Small intestine (tissue), 16 donors: Measurements from ENCODE around the gene CEP152. TPM values are rescaled to one million over a fixed set of nuclear protein-coding genes. Genes with fewer than 3 reads are reported as not detected.
"Not testable (repeated sequence)": the region's sequence is repeated elsewhere in the genome, so short reads cannot be mapped to it uniquely, and the experiment has no call there.

Experiments
- DNase-seq, 2 donors: peaks; one replicate each; pipeline versions ENCODE4 v3.0.0 to v3.0.0-alpha.2; 2013
- FAIRE-seq: peaks from 2 replicates; lab custom pipeline; 2012; peaks lifted over from hg19 to GRCh38; lab: Jason Lieb, UNC
- H3K27ac ChIP-seq, 3 donors: one replicate each; pipeline ENCODE4 v1.5.1; 2013; ENCODE audit warnings: low read length in 2 of 3, mild to moderate bottlenecking in 2 of 3, control low read depth in 1 of 3, inconsistent platforms in 1 of 3, low read depth in 1 of 3, moderate library complexity in 1 of 3
- H3K27me3 ChIP-seq, 3 donors: one replicate each; pipeline ENCODE4 v1.6.1; 2013; ENCODE audit warnings: low read length in 3 of 3, inconsistent platforms in 1 of 3; ENCODE audit not compliant: control insufficient read depth in 3 of 3, insufficient read depth in 3 of 3
- H3K36me3 ChIP-seq, 3 donors: one replicate each; pipeline ENCODE4 v1.6.1; 2013; ENCODE audit warnings: low read length in 3 of 3, inconsistent platforms in 1 of 3, low read depth in 1 of 3, mild to moderate bottlenecking in 1 of 3, moderate library complexity in 1 of 3; ENCODE audit not compliant: control insufficient read depth in 3 of 3, insufficient read depth in 2 of 3
- H3K4me1 ChIP-seq, 3 donors: one replicate each; pipeline ENCODE4 v1.6.1; 2013; ENCODE audit warnings: low read length in 2 of 3, inconsistent platforms in 1 of 3, low read depth in 1 of 3, mild to moderate bottlenecking in 1 of 3, moderate library complexity in 1 of 3; ENCODE audit not compliant: control insufficient read depth in 3 of 3, insufficient read depth in 2 of 3
- H3K4me3 ChIP-seq, 3 donors: one replicate each; pipeline ENCODE4 v1.5.1; 2013; ENCODE audit warnings: low read length in 3 of 3, control low read depth in 1 of 3, inconsistent platforms in 1 of 3, low read depth in 1 of 3, mild to moderate bottlenecking in 1 of 3, moderate library complexity in 1 of 3
- H3K9me3 ChIP-seq, 2 donors: one replicate each; pipeline ENCODE4 v1.6.1; 2013; ENCODE audit warnings: low read depth in 1 of 2, low read length in 1 of 2; ENCODE audit not compliant: control insufficient read depth in 2 of 2, insufficient read depth in 1 of 2
- WGBS, 3 donors: extraction: QIAGEN DNeasy Blood & Tissue Kit; methylation state at CpG; one replicate each; pipeline ENCODE4 v1.1.7; 2013; 5-methylcytosine and 5-hydroxymethylcytosine counted together
- long read RNA-seq, 10 donors: transcript quantifications; one replicate each; lab custom pipeline, GENCODE V29; 2026
- polyA plus RNA-seq, 4 donors: library from polyadenylated mRNA; stranded (reverse) in 3 of 4; unstranded in 1 of 4; fragments of 200-250 nt in 3 of 4; fragments of 120-200 nt in 1 of 4; gene quantifications; one replicate each; pipeline versions ENCODE4 v1.2.1 to v1.2.3, GENCODE V29; 2013
- donor health status: healthy with polysubstance abuse.
- donor health status: control.
- donor health status: control.
- donor health status: Bipolar disorder and iron deficiency.
- donor health status: healthy.

CEP152 gene, protein sequence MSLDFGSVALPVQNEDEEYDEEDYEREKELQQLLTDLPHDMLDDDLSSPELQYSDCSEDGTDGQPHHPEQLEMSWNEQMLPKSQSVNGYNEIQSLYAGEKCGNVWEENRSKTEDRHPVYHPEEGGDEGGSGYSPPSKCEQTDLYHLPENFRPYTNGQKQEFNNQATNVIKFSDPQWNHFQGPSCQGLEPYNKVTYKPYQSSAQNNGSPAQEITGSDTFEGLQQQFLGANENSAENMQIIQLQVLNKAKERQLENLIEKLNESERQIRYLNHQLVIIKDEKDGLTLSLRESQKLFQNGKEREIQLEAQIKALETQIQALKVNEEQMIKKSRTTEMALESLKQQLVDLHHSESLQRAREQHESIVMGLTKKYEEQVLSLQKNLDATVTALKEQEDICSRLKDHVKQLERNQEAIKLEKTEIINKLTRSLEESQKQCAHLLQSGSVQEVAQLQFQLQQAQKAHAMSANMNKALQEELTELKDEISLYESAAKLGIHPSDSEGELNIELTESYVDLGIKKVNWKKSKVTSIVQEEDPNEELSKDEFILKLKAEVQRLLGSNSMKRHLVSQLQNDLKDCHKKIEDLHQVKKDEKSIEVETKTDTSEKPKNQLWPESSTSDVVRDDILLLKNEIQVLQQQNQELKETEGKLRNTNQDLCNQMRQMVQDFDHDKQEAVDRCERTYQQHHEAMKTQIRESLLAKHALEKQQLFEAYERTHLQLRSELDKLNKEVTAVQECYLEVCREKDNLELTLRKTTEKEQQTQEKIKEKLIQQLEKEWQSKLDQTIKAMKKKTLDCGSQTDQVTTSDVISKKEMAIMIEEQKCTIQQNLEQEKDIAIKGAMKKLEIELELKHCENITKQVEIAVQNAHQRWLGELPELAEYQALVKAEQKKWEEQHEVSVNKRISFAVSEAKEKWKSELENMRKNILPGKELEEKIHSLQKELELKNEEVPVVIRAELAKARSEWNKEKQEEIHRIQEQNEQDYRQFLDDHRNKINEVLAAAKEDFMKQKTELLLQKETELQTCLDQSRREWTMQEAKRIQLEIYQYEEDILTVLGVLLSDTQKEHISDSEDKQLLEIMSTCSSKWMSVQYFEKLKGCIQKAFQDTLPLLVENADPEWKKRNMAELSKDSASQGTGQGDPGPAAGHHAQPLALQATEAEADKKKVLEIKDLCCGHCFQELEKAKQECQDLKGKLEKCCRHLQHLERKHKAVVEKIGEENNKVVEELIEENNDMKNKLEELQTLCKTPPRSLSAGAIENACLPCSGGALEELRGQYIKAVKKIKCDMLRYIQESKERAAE (N-terminal part only)
- polyA plus RNA-seq, result 1 to 10 TPM; 1.1 to 5.8 (median 1.6) TPM
- long read RNA-seq, donor 1, result 0 reads
- long read RNA-seq, donor 2, result 0 reads
- long read RNA-seq, donor 3, result 0 reads
- long read RNA-seq, donor 4, result 0 reads
- long read RNA-seq, donor 5, partial matches to known transcripts, result 0 of 1 reads
- long read RNA-seq, donor 5, other reads (novel, unspliced or antisense), result 0 of 1 reads
- long read RNA-seq, donor 6, result 0 reads
- long read RNA-seq, donor 7, result 0 reads
- long read RNA-seq, donor 8, result 0 reads
- long read RNA-seq, donor 9, result 0 reads
- long read RNA-seq, donor 10, result 0 reads

DNA sequence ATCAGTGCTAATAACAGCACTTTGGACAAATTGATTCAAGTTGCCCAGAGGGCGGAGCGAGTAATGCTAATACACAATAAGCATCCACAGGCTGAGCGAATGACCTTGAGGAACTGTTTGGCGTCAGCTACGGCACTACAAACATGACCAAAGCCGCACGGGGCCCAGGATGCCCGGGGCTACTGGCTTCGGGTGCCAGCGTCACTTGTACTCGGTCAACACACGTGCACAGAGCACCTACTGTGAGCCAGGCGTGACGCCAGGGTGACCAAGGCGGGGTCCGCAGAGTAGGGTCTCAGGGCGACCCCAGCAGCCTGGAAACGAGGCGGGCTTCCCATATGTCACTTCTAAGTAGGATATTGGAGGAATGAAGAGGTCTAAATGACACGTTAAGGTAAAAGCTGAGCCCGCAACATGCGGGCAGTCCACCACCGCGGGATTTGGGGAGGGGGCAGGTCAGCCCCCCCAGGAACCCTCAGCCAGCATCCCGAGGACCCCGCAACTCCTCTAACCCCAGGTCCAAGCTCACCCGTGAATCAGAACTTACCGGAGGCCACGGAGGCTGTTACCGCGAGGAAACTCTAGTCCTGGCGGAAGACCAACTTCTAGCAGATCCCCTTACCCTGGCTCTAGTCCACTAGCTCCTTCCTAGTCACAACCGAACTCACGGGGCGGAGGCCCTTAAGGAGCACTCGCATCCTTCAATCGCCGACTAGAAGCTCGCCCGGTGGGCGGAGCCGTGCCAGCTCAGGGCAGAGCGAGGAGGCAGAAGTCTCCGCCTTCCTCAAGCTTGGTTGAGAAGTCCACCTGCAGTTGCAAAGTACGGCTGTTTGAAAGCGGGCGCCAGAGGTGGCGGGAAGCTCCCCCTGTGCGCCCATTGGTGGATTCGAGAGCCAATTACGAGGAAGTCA lies at the start of gene CEP152:
TSS of gene CEP152 (minus strand) at position 656 of the 911 bp plus-strand sequence. CDS start 5,420 bp downstream, outside the sequence.
- H3K4me1 ChIP-seq, result peaks cover 2 to 4% (median 4%) of the 10 kb centered on the region in 3 donors
- DNase-seq (peak; percentile 99 to 100), FAIRE-seq (peak; percentile 68)
- H3K36me3 ChIP-seq, result no peaks in the 10 kb centered on the region
- 0 to 1% (median 0%) methylated on average over 49 to 51 of the region's 51 CpGs for WGBS, 3 donors
- H3K9me3 ChIP-seq, result no peaks in the 10 kb centered on the region
- peak within 1 kb of the TSS; percentile 52 to 82 (median 78) for H3K4me3 ChIP-seq
- H3K27ac ChIP-seq, result peak within 1 kb of the TSS; percentile 37 to 73 (median 71)
- H3K27me3 ChIP-seq, result no peaks in the 10 kb centered on the region

DNA sequence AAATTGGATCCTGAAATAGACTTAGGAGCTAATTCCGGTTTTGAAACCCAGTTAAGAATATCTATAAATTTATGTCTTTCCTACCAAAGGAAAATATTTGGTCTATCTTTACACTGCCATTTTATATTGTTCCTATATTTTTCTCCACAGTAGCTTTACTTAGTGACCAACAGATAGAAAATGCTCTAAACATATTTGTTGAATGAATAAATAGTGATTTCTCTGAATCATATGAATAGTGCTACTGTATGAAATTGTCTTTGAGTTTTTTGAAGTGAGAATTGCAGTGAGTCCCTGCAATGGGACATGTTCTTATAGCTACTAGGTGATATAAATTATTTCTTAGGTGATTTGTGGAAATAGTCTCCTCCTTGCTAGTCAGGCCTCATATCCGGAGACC lies 48.6 kb upstream of the CEP152 start:
- DNase-seq (no peak), FAIRE-seq (no peak)
- H3K27ac ChIP-seq, result no peak overlapping the region
- H3K36me3 ChIP-seq, result no peaks in the 10 kb centered on the region
- H3K4me1 ChIP-seq, result peaks cover 0 to 10% (median 0%) of the 10 kb centered on the region in 3 donors
- H3K9me3 ChIP-seq, result no peaks in the 10 kb centered on the region
- H3K27me3 ChIP-seq, result no peaks in the 10 kb centered on the region
- no peak overlapping the region for H3K4me3 ChIP-seq
- 89 to 96% (median 91%) methylated on average over 2 of the region's 2 CpGs for WGBS, 3 donors

DNA sequence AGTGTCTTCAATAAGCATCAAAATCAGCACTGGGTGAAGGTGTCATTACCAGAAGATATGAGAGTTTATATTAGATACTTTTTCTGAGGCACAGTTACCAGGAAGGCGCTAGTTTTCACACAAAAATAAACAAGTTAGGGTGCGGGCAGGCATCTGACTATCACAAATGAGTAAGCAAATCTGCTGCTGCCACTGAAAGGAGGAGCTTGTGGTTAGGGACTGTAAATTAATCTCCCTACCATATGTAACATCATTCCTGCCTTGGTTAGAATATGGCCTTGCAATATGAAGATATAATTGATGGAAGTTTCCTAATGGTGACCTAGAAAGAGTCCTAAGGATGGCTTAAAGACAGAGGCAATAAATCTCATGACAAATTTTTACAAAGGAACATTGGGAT lies 47.5 kb upstream of the CEP152 start:
- no peak overlapping the region for H3K4me3 ChIP-seq
- H3K27ac ChIP-seq, result no peak overlapping the region
- no peak for DNase-seq
- H3K4me1 ChIP-seq, result peaks cover 0 to 10% (median 0%) of the 10 kb centered on the region in 3 donors
- no peaks in the 10 kb centered on the region for H3K36me3 ChIP-seq
- no peak for FAIRE-seq
- H3K9me3 ChIP-seq, result no peaks in the 10 kb centered on the region
- 38 to 47% (median 38%) methylated on average over 2 of the region's 2 CpGs for WGBS, 3 donors
- H3K27me3 ChIP-seq, result no peaks in the 10 kb centered on the region

GRCh38 chr15:48856942-48857341 lies 46.1 kb upstream of the CEP152 start:
- H3K4me1 ChIP-seq, result peaks cover 0 to 10% (median 0%) of the 10 kb centered on the region in 3 donors
- no peaks in the 10 kb centered on the region for H3K36me3 ChIP-seq
- no peak overlapping the region for H3K4me3 ChIP-seq
- no peaks in the 10 kb centered on the region for H3K27me3 ChIP-seq
- FAIRE-seq (no peak), DNase-seq (no peak)
- no peak overlapping the region for H3K27ac ChIP-seq
- 60 to 79% (median 76%) methylated on average over 2 of the region's 2 CpGs for WGBS, 3 donors
- H3K9me3 ChIP-seq, result no peaks in the 10 kb centered on the region

DNA sequence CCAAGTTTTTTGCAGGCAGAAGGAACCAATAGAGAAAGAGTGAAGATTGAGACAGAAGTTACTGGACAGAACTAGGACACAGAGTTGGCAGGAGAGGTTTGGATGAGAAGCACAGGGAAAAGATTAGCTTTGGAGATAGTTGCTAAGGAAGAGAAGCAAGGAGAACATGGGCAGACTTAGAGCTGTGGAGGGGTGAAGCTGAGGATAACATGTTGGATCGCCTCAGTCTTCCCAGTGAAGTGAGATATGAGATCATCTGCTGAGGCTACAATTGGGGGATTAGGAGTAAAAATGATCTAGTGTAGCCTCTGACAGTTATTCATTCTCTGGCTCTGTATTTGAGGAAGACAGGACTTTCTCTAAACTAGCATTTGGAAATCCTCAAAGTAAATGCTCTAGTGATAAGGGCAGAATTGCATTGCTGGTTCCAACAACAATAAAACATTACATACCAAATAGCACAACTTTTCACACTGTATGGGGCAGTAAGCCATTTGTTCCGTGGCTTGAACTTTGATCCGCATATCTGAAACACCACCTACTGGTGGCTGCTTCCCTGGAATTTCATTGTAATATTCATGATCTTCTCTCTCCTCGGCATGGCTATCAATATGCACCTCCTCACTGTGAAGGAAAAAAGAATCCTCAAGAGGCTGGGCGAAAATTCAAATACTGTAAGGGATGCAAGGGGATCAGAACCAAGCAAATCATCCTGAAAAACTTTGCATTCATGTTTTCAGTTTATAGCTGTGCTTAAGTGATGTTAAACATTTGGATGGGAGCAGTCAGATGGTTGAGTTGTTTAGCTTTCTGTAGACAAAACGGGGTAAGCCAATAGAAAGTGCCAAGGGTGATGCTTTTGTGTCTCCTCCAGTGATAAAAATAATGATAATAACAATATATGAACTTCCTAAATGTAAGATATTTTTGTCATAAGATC lies 44.9 kb upstream of the CEP152 start:
- Histone ChIP-seq H3K9me3 (no peaks in the 10 kb centered on the region), H3K27ac (no peak overlapping the region), H3K4me3 (no peak overlapping the region), H3K36me3 (no peaks in the 10 kb centered on the region), H3K4me1 (peaks cover 0 to 10% (median 0%) of the 10 kb centered on the region in 3 donors), H3K27me3 (no peaks in the 10 kb centered on the region)
- DNase-seq, result peak; percentile 67 to 77
- no peak for FAIRE-seq
- WGBS, 3 donors, result 8 to 33% (median 23%) methylated on average over 6 of the region's 6 CpGs

DNA sequence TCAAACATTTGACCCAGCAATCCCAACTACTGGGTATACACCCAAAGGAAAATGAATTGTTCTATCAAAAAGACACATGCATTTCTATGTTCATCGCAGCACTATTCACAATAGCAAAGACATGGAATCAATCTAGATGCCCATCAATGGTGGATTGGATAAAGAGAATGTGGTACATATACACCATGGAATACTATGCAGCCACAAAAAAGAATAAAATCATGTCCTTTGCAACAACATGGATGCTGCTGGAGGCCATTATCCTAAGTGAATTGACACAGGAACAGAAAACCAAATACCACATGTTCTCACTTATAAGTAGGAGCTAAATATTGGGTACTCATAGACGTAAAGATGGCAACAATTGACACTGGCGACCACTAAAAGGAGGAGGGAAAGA lies 43.6 kb upstream of the CEP152 start:
- H3K4me3 ChIP-seq, FAIRE-seq, H3K27ac ChIP-seq, H3K9me3 ChIP-seq, DNase-seq, H3K36me3 ChIP-seq, H3K27me3 ChIP-seq, H3K4me1 ChIP-seq: not testable (repeated sequence)
- 94 to 99% (median 98%) methylated on average over 3 of the region's 3 CpGs for WGBS, 3 donors
